MM.1S (cell line): ENCODE results near the gene MTHFD1.

ENCODE experiments used
- CTCF ChIP-seq: fragments of 300-600 bp; sonication (generic); IDR thresholded peaks from 2 replicates; pipeline ENCODE4 v1.5.1; 2016; ENCODE audit warnings: antibody characterized with exemption, low read length, mixed read lengths
- EZH2 ChIP-seq: fragments of 300-600 bp; sonication (generic); optimal IDR thresholded peaks from 2 replicates; pipeline ENCODE3; 2017; ENCODE audit warnings: low read depth, mild to moderate bottlenecking, antibody characterized with exemption, low read length, mixed read lengths
- EZH2phosphoT487 ChIP-seq: fragments of 300-600 bp; sonication (generic); IDR thresholded peaks from 2 replicates; pipeline ENCODE4 v1.6.1; 2018; ENCODE audit warnings: antibody characterized with exemption, low read length

GRCh38 chr14:64349741-64350490 is 38.2 kb upstream of the MTHFD1 start:
- TF ChIP-seq CTCF (no peak), EZH2 (no peak), EZH2phosphoT487 (no peak)
